Caco-2 (cell line): ENCODE results near the gene RAD51B. TPM values are rescaled to one million over a fixed set of nuclear protein-coding genes. Genes with fewer than 3 reads are reported as not detected.

Experiments used
- BruUV-seq: library from RNA; stranded (reverse); fragments of 400-500 nt; replicated peaks from 2 replicates; lab custom pipeline; 2021; lab: Mats Ljungman, UMichigan
- CTCF ChIA-PET: fragments of 300-600 bp; sonication (Branson Sonifier 250); formaldehyde crosslinking; loops from one replicate; lab custom pipeline; 2022; ENCODE audit warnings: antibody characterized with exemption; lab: Charles Lee
- POLR2A ChIA-PET: fragments of 300-600 bp; sonication (Branson Sonifier 250); formaldehyde crosslinking; loops from one replicate; lab custom pipeline; 2022; ENCODE audit warnings: antibody characterized with exemption; lab: Charles Lee
- DNase-seq, 2 experiments: peaks; one replicate each; pipeline versions ENCODE4 v3.0.0 to v3.0.0-alpha.2; 2020 to 2022
- H3K27me3 ChIP-seq: replicated peaks from 2 replicates; pipeline ENCODE4 v1.6.0; 2011; ENCODE audit warnings: low read length; ENCODE audit not compliant: control insufficient read depth, insufficient read depth
- H3K36me3 ChIP-seq: 2 replicates; pipeline ENCODE4 v1.5.1; 2011; ENCODE audit warnings: low read length; ENCODE audit not compliant: control insufficient read depth, insufficient read depth
- H3K4me1 ChIP-seq: fragments of 250-450 bp; sonication (Bioruptor Pico); 2 replicates; pipeline ENCODE4 v1.5.1; 2020; ENCODE audit warnings: mild to moderate bottlenecking
- H3K4me3 ChIP-seq: 2 replicates; pipeline ENCODE4 v1.5.1; 2011; ENCODE audit warnings: low read depth, mild to moderate bottlenecking, control low read depth, low read length
- H3K9me3 ChIP-seq: fragments of 250-450 bp; sonication (Bioruptor Pico); 2 replicates; pipeline ENCODE4 v1.5.1; 2020; ENCODE audit warnings: mild to moderate bottlenecking, moderate library complexity
- H3K27ac Mint-ChIP-seq: one replicate; pipeline ENCODE4 v1.8.0; 2022; ENCODE audit warnings: mixed read lengths; ENCODE audit not compliant: unreplicated experiment
- H3K27me3 Mint-ChIP-seq: one replicate; pipeline ENCODE4 v1.8.0; 2022; ENCODE audit warnings: mixed read lengths; ENCODE audit not compliant: insufficient read depth, unreplicated experiment
- H3K36me3 Mint-ChIP-seq: one replicate; pipeline ENCODE4 v1.8.0; 2022; ENCODE audit warnings: mild to moderate bottlenecking, mixed read lengths; ENCODE audit not compliant: insufficient read depth, unreplicated experiment
- H3K4me1 Mint-ChIP-seq: one replicate; pipeline ENCODE4 v1.8.0; 2022; ENCODE audit warnings: low read depth, mixed read lengths; ENCODE audit not compliant: unreplicated experiment
- H3K4me3 Mint-ChIP-seq: one replicate; pipeline ENCODE4 v1.8.0; 2022; ENCODE audit warnings: mild to moderate bottlenecking, moderate library complexity, mixed read lengths; ENCODE audit not compliant: unreplicated experiment
- H3K9me3 Mint-ChIP-seq: one replicate; pipeline ENCODE4 v1.8.0; 2022; ENCODE audit warnings: mixed read lengths; ENCODE audit not compliant: unreplicated experiment
- CTCF ChIP-seq, 2 experiments: fragments of 200-600 bp in 1 of 2; IDR thresholded peaks; 1 replicate in 1 of 2; 2 replicates in 1 of 2; pipeline versions ENCODE4 v1.5.1 to v1.8.0; 2011 to 2022; ENCODE audit warnings: antibody characterized with exemption in 1 of 2, control low read depth in 1 of 2, inconsistent platforms in 1 of 2, low read depth in 1 of 2, low read length in 1 of 2, mild to moderate bottlenecking in 1 of 2, moderate library complexity in 1 of 2; ENCODE audit not compliant: insufficient read depth in 1 of 2, severe bottlenecking in 1 of 2, unreplicated experiment in 1 of 2
- intact Hi-C: fragments of 100-400 bp; cut with micrococcal nuclease; formaldehyde crosslinking; loops from one replicate; pipeline ENCODE4 v1.10.0; 2022; ENCODE audit not compliant: unreplicated experiment
- total RNA-seq: library from RNA; stranded (reverse); gene quantifications from 2 replicates; pipeline ENCODE4 v1.2.3, GENCODE V29; 2022

The RAD51B gene
- total RNA-seq, 1 experiment from 2014 or later, result 16.7 TPM

GRCh38 chr14:68153275-68153674 is 333.7 kb downstream of the RAD51B start:
- Mint-ChIP-seq H3K27me3 (no peaks in the 10 kb centered on the region), H3K4me1 (no peaks in the 10 kb centered on the region), H3K4me3 (no peak overlapping the region), H3K27ac (no peak overlapping the region), H3K9me3 (peaks cover 37% of the 10 kb centered on the region), H3K36me3 (no peaks in the 10 kb centered on the region)
- DNase-seq, result no peak
- POLR2A ChIA-PET, result no interaction called here
- Histone ChIP-seq H3K36me3 (no peaks in the 10 kb centered on the region), H3K27me3 (no peaks in the 10 kb centered on the region), H3K4me1 (no peaks in the 10 kb centered on the region), H3K9me3 (peaks cover 10% of the 10 kb centered on the region), H3K4me3 (no peak overlapping the region)
- intact Hi-C loops, result no loop called here
- no TSS peak for BruUV-seq
- no peak for TF ChIP-seq CTCF (IDR thresholded peaks at IDR 0.05; ENCODE audit: insufficient read depth in 1 of 2, low read depth in 1 of 2, low read length in 1 of 2, severe bottlenecking in 1 of 2, unreplicated experiment in 1 of 2)
- CTCF ChIA-PET, result no interaction called here

GRCh38 chr14:68154275-68154674 is 334.7 kb downstream of the RAD51B start:
- no peak for DNase-seq
- H3K27ac Mint-ChIP-seq, result no peak overlapping the region
- POLR2A ChIA-PET, result no interaction called here
- peaks cover 10% of the 10 kb centered on the region for H3K9me3 ChIP-seq
- H3K4me1 Mint-ChIP-seq, result no peaks in the 10 kb centered on the region
- no peaks in the 10 kb centered on the region for H3K36me3 ChIP-seq
- H3K27me3 ChIP-seq, result no peaks in the 10 kb centered on the region
- CTCF ChIA-PET, result no interaction called here
- no peaks in the 10 kb centered on the region for H3K27me3 Mint-ChIP-seq
- H3K4me3 Mint-ChIP-seq, result no peak overlapping the region
- intact Hi-C loops, result no loop called here
- no peaks in the 10 kb centered on the region for H3K36me3 Mint-ChIP-seq
- no peaks in the 10 kb centered on the region for H3K4me1 ChIP-seq
- H3K4me3 ChIP-seq, result no peak overlapping the region
- no TSS peak for BruUV-seq
- TF ChIP-seq CTCF (IDR thresholded peaks at IDR 0.05; ENCODE audit: insufficient read depth in 1 of 2, low read depth in 1 of 2, low read length in 1 of 2, severe bottlenecking in 1 of 2, unreplicated experiment in 1 of 2), result no peak
- peaks cover 37% of the 10 kb centered on the region for H3K9me3 Mint-ChIP-seq

DNA sequence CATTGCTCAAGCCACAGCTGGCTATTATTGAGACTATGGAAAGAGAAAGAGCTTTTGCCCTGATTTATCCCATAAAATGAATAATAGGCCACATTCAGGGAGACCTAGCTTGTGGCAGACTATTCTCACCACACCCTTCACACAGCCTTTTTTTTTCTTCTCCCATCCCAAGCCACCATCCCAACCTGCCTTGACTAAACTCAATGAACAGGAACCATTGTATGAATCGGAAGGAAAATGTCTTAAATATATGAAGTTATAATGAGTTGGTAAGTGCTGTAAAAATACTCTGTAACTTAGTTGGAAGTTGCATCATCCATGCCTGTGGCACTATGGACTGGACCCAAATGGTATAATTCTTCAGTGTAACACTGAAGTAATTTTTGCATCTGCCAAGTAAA is 338.4 kb downstream of the RAD51B start:
- no peak overlapping the region for H3K4me3 Mint-ChIP-seq
- H3K9me3 ChIP-seq, result 0 out of 2 replicates have a peak, but pooled peaks cover 4% of the 10 kb centered on the region
- peaks cover 13% of the 10 kb centered on the region for H3K9me3 Mint-ChIP-seq
- H3K4me1 ChIP-seq, result peaks cover 2% of the 10 kb centered on the region; the same call in 1 of the 2 replicates
- DNase-seq, result no peak
- H3K4me3 ChIP-seq, result no peak overlapping the region
- ChIA-PET CTCF (no interaction called here), POLR2A (no interaction called here)
- peaks cover 4% of the 10 kb centered on the region for H3K4me1 Mint-ChIP-seq
- no peak for TF ChIP-seq CTCF (IDR thresholded peaks at IDR 0.05; ENCODE audit: insufficient read depth in 1 of 2, low read depth in 1 of 2, low read length in 1 of 2, severe bottlenecking in 1 of 2, unreplicated experiment in 1 of 2)
- intact Hi-C loops, result no loop called here
- H3K27me3 Mint-ChIP-seq, result no peaks in the 10 kb centered on the region
- no peaks in the 10 kb centered on the region for H3K36me3 Mint-ChIP-seq
- no peak overlapping the region for H3K27ac Mint-ChIP-seq
- no peaks in the 10 kb centered on the region for H3K27me3 ChIP-seq
- H3K36me3 ChIP-seq, result no peaks in the 10 kb centered on the region
- BruUV-seq, result no TSS peak
